Urinary bladder (tissue), 4 donors: ENCODE measurements around the gene TTLL11. TPM values are rescaled to one million over a fixed set of nuclear protein-coding genes. Genes with fewer than 3 reads are reported as not detected.
"Not testable (repeated sequence)": the region's sequence is repeated elsewhere in the genome, so short reads cannot be mapped to it uniquely, and the experiment has no call there.

Experiments used
- DNase-seq: peaks from one replicate; pipeline ENCODE4 v3.0.0-alpha.2; 2015; ENCODE audit errors: extremely low spot score
- H3K27ac ChIP-seq: one replicate; pipeline ENCODE4 v1.5.1; 2013; ENCODE audit warnings: low read depth, mild to moderate bottlenecking, moderate library complexity
- H3K36me3 ChIP-seq: one replicate; pipeline ENCODE4 v1.6.1; 2013; ENCODE audit warnings: mild to moderate bottlenecking, moderate library complexity; ENCODE audit not compliant: insufficient read depth
- H3K4me1 ChIP-seq: one replicate; pipeline ENCODE4 v1.6.1; 2013; ENCODE audit warnings: mild to moderate bottlenecking, moderate library complexity; ENCODE audit not compliant: insufficient read depth
- H3K4me3 ChIP-seq: one replicate; pipeline ENCODE4 v1.5.1; 2013; ENCODE audit warnings: low read depth, low read length
- WGBS: extraction: QIAGEN DNeasy Blood & Tissue Kit; methylation state at CpG from one replicate; pipeline ENCODE4 v1.1.7; 2013; 5-methylcytosine and 5-hydroxymethylcytosine counted together
- polyA plus RNA-seq: library from polyadenylated mRNA; stranded (reverse); fragments of 200-250 nt; gene quantifications from one replicate; pipeline ENCODE4 v1.2.3, GENCODE V29; 2013
- total RNA-seq: library from RNA; depleted of rRNA; stranded (reverse); fragments of >200 nt; gene quantifications from one replicate; pipeline ENCODE4 v1.2.3, GENCODE V29; 2014
- donor health status: healthy with polysubstance abuse.
- donor health status: healthy.

The TTLL11 gene
- total and polyA plus RNA-seq, 2 donors: 12.8 to 14.4 TPM

- WGBS: 97% methylated on average over 4 of the region's 4 CpGs
- DNase-seq: no peak
- Histone ChIP-seq H3K4me3 (no peak overlapping the region), H3K36me3 (no peaks in the 10 kb centered on the region), H3K4me1 (no peaks in the 10 kb centered on the region), H3K27ac (no peak overlapping the region)
Measured at GRCh38 chr9:122030357-122030756, 62.8 kb downstream of the TTLL11 start.

DNA sequence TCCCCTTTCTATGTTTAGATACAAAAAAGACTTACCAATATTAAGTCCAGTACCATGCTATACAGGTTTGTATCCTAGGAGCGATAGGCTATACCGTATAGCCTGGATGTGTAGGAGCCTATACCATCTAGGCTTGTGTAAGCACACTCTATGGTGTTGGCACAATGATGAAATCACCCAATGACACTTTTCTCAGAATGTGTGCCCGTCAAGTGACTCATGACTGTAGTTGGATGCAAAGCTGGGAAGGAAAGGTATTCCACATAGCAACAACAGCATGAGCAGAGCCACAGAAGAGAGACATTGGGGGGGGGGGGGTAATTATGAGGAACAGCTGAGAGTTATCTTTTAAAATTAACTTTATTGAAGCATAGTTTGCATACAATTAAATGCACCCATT, 63.2 kb downstream of the TTLL11 start:
- no peak for DNase-seq
- Histone ChIP-seq H3K4me1 (no peaks in the 10 kb centered on the region), H3K27ac (no peak overlapping the region), H3K4me3 (no peak overlapping the region), H3K36me3 (no peaks in the 10 kb centered on the region)
- 96% methylated on average over 3 of the region's 3 CpGs for WGBS

- no peak overlapping the region for H3K4me3 ChIP-seq
- no peak for DNase-seq
- H3K27ac ChIP-seq: no peak overlapping the region
- H3K4me1 ChIP-seq: no peaks in the 10 kb centered on the region
- no peaks in the 10 kb centered on the region for H3K36me3 ChIP-seq
- 94% methylated on average over 1 of the region's 1 CpG for WGBS
Measured at GRCh38 chr9:122028089-122028488, 65.0 kb downstream of the TTLL11 start.

DNA sequence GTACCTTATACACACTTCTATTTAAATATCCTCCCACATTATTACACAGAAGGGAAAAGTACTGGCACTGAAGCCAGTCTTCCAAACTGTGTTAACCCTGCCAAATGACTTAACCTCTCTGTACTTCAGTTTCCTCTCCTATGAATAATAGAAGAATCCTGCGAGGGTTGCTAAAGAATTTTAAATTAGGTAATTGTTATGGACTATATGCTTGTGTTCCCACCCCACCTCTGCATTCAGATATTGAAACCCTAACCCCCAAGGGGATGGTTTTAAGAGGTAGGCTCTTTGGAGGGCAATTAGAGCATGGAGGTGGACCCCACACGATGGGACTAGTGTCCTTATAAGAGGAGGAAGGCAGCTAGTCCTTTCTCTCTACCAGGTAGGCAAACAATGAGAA, 72.7 kb downstream of the TTLL11 start:
- no peak overlapping the region for H3K27ac ChIP-seq

DNA sequence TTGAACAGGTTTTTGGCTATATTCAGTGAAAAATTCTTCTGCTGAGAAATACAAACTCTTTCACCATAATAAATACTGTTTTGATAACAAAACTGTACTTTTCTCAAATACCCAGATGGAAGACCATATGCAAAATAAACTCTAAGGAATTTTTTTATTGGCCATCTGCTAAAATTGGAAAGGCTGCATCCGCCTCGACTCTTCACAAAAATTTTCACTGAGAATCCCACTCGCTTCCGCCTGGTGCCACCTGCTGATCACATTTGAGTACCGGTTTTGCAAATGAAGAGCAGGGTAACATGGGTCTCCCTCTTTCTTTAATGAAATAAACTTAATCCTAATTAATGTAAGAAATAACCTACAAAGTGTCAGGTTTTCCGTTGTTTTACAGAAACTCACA, 76.4 kb downstream of the TTLL11 start:
- DNase-seq: no peak
- no peak overlapping the region for H3K4me3 ChIP-seq
- H3K36me3 ChIP-seq: no peaks in the 10 kb centered on the region
- H3K4me1 ChIP-seq: no peaks in the 10 kb centered on the region
- no peak overlapping the region for H3K27ac ChIP-seq
- WGBS: 24% methylated on average over 6 of the region's 6 CpGs

More for the DNA sequence above, 72.7 kb downstream of the TTLL11 start:
- WGBS: 43% methylated on average over 2 of the region's 2 CpGs
- H3K4me1 ChIP-seq: no peaks in the 10 kb centered on the region
- H3K4me3 ChIP-seq: no peak overlapping the region
- DNase-seq: no peak
- H3K36me3 ChIP-seq: no peaks in the 10 kb centered on the region

DNA sequence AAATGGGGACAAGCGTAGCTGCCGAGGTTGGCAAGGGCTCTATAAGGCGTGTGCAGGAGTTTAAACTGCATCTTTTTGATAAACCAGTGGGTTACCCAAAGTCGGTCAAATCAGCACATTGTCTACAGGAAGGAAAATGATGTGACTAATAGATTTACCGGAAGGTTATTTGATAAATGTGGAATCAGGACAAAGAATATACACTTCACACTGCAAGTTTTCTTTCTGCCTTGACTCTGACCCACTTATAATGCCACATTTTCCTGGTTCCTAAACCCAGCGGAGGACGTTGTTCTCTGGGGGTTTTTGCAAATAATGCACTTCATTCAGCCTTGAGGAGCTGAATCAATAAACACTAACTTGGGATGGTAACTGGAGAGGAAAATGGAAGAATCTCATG, 76.8 kb downstream of the TTLL11 start:
- Histone ChIP-seq H3K27ac (no peak overlapping the region), H3K4me3 (no peak overlapping the region), H3K4me1 (no peaks in the 10 kb centered on the region), H3K36me3 (no peaks in the 10 kb centered on the region)
- DNase-seq: no peak
- WGBS: 49% methylated on average over 7 of the region's 7 CpGs

DNA sequence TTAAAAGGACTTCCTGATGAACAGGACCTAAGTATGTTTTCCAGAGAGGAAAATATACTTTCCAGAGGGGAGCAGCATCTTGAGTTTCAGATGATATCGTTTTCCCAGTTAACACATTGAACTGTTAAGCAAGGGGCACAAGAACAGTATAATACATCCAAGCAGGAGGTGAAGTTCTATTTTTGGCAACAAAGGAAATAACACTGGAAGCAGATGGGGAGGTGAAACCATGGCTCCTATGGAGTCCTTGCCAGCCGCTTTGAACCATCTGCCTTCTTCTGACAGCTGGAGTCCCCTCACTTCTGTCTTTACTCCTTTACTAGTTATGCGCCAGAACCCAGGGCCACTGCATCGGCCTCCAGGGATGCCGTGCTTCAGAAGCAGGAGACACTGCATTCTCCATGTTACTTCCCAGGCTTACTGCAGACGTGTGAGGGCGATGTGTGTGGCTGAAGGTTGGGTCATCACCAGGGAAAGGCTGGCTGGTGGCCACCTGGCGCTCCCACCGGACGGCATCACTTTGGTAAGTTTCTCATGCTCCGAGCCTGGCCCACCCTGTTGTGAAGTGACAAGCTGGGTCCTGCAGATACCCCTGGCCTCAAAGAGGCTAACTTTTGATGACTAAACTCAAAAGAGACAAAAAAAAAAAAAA, 77.8 kb downstream of the TTLL11 start:
- H3K4me1 ChIP-seq: no peaks in the 10 kb centered on the region
- DNase-seq: no peak
- no peaks in the 10 kb centered on the region for H3K36me3 ChIP-seq
- H3K27ac ChIP-seq: no peak overlapping the region
- 75% methylated on average over 11 of the region's 11 CpGs for WGBS
- H3K4me3 ChIP-seq: no peak overlapping the region

DNA sequence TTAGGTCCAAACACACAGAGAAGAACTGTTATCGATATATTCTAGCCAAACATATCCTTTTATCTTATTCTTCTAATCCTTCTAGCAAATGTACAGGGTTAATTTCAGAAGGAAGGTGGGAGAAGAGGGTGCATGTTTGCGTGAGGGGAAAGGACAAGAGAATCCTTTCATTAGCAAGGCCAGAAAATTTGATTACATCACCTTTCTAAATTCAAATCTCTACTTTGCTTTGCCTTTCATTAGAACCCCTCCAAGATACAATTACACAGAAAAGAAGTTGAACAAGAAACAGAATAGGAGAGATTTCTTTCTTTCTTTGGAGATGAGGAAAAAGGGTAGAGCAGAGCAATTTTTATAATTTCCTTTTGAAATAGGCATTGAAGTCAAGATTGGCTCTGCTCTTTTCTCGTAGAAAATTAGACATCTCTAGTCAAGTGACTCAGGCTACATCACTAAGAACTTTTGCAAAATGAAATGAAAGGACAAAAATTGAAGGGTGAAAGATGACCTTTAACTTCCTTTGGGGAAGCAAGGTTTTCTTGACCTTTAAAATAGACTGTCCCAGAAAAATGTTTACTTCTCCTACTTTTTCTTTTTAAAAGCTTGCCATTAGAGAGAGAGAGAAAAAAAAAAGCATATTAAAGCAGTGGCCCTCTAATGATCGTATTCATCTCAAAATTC, 81.2 kb downstream of the TTLL11 start:
- Histone ChIP-seq H3K4me3 (no peak overlapping the region), H3K4me1 (no peaks in the 10 kb centered on the region), H3K36me3 (no peaks in the 10 kb centered on the region), H3K27ac (no peak overlapping the region)
- DNase-seq: no peak
- WGBS: 92% methylated on average over 4 of the region's 4 CpGs

DNA sequence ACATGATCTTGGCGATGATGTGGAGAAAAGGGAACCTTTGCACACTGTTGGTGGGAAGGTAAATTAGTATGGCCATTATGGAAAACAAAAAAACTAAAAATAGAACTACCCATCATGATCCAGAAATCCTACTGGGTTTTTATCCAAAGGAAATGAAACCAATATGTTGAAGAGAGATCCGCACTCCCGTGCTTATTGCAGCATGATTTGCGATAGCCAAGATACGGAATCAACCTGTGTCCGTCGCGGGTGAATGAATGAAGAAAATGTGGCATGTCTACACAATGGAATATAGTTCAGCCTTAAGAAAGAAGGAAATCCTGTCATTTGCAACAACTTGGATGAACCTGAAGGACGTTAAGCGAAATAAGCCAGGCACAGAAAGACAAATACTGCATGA, 84.5 kb downstream of the TTLL11 start:
- Histone ChIP-seq H3K36me3 (no peaks in the 10 kb centered on the region), H3K27ac (no peak overlapping the region), H3K4me3 (no peak overlapping the region), H3K4me1 (no peaks in the 10 kb centered on the region)
- WGBS: 91% methylated on average over 10 of the region's 10 CpGs
- DNase-seq: no peak

GRCh38 chr9:122007837-122008236, 85.3 kb downstream of the TTLL11 start:
- no peaks in the 10 kb centered on the region for H3K36me3 ChIP-seq
- H3K27ac ChIP-seq: no peak overlapping the region
- no peaks in the 10 kb centered on the region for H3K4me1 ChIP-seq
- H3K4me3 ChIP-seq: no peak overlapping the region
- 69% methylated on average over 1 of the region's 1 CpG for WGBS
- no peak for DNase-seq

DNA sequence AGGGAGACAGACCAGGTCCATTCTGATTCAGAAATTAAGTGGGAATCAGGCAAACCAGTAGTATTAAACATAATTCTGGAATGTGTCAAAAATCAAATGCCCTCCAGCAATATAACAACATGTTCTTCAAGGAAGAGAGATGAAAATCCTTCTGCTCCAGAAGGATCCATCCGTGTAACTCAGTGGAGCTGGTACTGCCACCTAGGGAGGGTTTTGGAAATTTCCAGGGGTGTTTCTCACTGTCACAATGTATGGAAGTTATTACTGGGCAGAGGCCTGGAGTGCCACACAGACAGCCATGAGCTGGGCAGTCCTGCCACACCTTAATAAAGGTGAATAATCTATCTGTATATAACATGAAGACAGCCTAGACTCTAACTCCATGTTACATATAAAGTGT, 87.5 kb downstream of the TTLL11 start:
- no peak overlapping the region for H3K27ac ChIP-seq
- no peak overlapping the region for H3K4me3 ChIP-seq
- no peaks in the 10 kb centered on the region for H3K36me3 ChIP-seq
- H3K4me1 ChIP-seq: no peaks in the 10 kb centered on the region
- DNase-seq: no peak
- 58% methylated on average over 1 of the region's 1 CpG for WGBS

DNA sequence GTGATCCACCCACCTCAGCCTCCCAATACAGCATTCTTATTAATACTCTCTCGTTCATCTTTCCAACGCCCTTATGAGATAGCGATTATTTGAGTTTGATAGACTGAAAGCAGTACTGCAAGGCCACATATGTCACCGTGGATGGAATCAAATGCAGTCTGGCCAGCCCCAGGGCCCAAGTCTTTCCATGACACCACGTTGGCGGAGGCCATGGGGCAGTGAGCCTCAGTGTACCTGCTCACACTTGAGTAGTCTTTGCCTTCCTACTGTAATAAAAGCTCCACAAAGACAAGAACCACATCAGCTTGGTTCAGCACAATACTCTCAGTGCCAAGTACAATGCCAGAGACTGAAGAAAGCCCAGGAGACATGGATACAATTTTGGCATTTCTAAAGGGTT, 88.5 kb downstream of the TTLL11 start:
- H3K4me1 ChIP-seq: no peaks in the 10 kb centered on the region
- DNase-seq: no peak
- no peaks in the 10 kb centered on the region for H3K36me3 ChIP-seq
- H3K27ac ChIP-seq: no peak overlapping the region
- WGBS: 96% methylated on average over 6 of the region's 6 CpGs
- no peak overlapping the region for H3K4me3 ChIP-seq

DNA sequence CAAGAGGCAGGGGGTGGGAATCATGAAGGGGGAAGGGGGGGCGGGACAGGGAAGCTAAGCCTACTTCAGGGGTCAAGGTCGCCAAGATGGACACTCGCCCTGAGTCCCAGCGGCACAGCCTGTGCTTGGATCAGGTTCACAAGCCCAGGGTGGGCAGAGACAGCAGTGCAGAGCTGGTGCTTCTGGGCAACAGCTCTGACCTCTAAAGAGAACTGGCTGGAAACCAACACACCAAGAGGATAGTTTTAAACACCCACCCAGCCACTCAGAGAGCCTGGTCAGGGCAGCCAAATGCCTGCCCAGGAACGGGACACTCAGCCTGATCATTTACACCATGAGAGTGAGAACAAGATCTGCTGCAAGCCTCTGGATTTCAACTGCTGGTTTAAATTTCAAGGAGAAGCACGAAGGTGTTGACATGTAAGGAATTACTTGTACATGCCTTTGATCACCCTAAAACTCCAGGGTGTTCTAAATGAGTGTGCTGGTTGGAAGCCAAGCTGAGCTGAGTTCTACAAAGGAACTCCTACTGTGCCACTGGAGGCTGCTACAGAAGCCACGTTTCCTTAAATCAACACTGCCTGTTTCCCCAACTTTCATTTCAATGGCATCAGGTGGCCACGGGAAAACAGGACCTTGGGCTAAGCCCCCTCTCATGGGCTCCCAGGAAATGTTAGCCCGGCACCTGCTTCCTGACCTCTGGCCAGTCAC, 91.5 kb downstream of the TTLL11 start:
- H3K4me1 ChIP-seq: no peaks in the 10 kb centered on the region
- no peaks in the 10 kb centered on the region for H3K36me3 ChIP-seq
- no peak for DNase-seq
- 71% methylated on average over 9 of the region's 9 CpGs for WGBS
- H3K4me3 ChIP-seq: no peak overlapping the region
- no peak overlapping the region for H3K27ac ChIP-seq

- 79% methylated on average over 6 of the region's 6 CpGs for WGBS
- H3K4me3 ChIP-seq, H3K36me3 ChIP-seq, H3K27ac ChIP-seq, DNase-seq, H3K4me1 ChIP-seq: not testable (repeated sequence)
Measured at GRCh38 chr9:122000526-122000925, 92.6 kb downstream of the TTLL11 start.
